GM18909 (cell line): ENCODE measurements around the gene CTRB2.
"Not testable (repeated sequence)": the region's sequence is repeated elsewhere in the genome, so short reads cannot be mapped to it uniquely, and the experiment has no call there.

Experiments used
- ATAC-seq: cut with Tn5 transposase; IDR thresholded peaks from one replicate; pipeline ENCODE4 v1.9.1; 2021; ENCODE audit warnings: mild to moderate bottlenecking; ENCODE audit not compliant: unreplicated experiment, poor library complexity

The CTRB2 gene

DNA sequence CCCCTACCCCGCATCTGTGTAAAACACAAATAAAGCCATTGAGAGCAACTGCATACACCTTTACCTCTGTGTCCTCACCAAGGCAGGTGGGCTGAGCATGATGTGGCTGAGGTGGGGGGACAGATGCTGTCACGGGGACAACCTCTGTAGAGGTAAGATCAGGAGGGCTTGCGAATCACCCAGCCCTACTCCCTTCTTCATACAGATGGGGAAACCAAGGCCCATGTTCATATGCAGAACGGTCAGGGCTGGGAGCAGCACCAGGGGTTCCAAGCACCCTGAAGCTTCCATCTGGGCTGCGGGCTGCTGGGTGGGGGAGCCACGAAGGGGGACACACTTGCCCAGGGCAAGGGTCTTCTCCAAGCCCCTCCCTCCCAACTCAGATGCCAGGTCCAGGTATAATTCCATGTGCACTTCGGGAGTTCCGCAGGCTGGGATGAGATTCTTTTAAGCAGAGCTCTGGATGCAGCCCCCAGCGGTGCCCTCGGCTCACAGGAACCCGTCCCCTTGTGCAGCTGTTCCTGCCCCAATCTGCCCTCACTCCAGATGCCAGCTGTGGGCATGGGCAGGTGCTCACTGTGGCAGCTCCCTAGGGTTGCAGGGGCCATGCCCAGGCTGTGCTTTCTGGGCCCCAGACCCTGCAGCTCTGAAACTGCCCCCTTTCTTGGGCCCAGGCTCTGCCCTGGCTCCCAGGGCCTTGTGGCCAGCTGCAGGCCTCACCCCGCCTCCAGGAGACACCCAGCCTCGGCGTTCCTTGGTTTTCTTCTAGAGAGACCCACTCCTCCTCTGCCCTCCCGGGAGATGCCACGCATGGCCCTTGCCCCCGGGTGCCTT is 21.4 kb upstream of the CTRB2 start:
- no peak for ATAC-seq

DNA sequence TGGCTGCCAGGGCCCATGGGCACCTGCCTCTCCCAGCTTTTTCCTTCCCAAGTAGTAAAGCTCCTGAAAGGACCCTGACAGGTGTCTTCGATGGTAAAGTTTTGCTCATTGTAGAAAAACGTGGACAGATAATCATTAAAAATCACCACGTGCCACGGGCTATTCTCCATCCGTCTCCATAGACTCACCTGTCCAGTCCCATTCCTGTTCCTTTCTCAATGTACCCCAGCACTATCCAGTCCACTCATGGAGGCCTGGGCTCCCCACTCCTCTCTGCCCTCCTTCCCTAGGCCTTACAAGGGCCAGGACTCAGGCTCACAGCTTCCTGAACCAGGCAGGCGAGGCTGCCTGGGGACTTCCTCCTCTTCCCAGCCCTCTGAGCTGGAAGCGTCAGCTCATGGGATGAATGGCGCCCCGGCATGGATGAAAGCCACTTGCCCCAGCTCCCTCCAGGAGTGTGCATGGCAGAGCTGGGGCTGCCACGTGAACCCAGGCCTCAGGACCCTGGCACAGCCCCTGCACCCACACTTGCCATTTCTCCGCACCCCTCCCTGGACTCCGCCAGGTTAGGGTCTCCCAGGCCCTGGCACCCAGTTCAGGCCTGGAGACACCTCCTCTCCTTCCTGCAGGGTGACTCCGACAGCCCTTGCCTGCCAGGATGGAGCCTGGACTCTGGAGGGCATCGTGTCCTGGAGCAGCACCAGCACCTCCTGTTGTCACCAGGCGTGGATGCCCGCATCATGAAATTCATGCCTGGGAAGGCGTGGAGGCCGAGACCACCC is 20.6 kb upstream of the CTRB2 start:
- no peak for ATAC-seq

DNA sequence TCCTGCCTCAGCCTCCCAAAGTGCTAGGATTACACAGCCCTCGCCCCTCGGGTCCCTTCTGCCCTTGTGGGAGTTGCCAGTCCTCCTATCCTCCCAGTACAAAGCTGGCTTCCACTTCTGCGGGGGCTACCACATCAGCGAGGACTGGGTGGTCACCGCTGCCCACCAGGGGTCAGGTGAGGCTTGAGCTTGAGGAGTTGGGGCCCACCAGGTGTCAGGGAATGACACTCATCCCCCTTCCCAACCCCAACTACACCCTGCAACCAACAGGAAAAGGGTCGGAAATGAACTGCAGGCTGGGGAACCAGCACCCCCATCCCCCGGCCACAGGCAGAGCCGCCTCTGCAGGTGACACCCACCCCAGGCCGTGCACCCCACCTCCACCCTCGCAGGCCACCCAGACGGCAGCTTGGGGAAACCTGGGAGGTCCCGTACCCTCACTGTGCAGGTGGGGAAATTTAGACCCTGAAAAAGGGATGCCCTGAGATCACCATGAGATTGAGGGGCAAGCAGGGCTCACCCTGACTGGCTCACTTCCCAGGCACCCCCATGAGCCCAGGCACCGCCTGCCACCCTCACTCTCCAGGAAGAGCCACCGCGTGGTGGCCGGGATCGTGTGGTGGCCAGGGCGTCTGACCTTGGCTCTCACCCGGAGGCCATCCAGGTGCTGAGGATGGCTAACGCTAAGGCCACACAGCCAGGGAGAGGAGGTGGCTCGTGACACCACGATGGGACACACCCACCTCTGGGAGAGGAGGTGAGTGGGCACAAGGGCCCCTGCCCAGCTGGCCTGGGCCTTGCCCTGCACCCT is 19.8 kb upstream of the CTRB2 start:
- no peak for ATAC-seq

DNA sequence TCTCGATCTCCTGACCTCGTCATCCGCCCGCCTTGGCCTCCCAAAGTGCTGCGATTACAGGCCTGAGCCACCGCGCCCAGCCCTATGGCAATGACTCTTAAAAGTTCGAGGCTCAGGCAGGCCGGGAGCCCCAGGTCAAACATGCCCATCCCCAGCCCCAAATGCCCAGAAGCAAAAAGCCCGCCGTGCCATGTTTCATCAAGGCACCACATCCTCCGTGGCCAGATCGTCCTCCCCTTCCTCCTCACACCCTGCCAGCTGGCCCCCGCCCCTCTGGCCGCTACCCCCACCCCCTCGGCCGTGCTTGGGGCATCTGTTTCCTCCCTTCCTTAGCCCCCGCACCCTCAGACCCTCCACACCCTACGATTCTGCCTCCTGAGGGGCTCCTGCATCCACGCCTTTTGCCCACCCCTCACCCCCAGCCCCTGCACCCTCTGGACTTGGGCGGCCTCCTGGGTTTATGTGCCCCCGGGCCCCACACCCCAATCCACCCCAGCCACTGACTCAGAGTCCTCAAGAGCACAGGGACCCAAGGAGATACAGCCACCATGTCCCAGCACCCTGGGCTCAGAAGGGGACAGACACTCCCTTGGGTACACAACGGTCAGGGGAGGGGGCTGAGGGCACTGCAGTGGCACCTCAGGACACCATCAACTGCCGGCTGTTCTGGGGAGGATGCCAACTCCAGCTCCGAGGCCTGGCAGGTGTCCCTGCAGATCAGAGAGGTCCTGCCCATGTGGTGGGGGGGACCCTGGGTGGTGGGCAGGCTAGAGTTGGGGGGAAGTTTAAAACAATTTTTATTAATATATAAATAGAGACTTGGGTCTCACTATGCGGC is 18.9 kb upstream of the CTRB2 start:
- no peak for ATAC-seq

DNA sequence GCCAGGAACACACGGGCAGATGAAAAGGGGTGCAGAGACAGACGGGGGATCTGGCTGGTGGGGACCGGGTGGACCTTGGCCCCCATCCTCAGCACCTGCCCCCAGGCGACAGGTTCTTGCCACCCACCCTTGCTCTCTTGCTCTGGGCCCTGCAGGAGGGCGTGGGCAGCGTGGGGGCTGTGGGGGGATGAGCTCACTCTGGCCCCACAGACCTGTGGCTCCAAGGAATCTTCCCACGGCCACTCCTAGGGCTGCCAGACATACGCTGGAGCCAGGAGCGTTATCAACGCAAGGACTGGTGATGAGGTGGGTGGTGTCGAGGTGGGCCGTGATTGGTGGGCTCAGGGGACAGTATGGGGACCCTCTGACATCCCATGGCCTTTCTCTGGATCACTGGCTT is 18.1 kb upstream of the CTRB2 start:
- ATAC-seq = no peak

DNA sequence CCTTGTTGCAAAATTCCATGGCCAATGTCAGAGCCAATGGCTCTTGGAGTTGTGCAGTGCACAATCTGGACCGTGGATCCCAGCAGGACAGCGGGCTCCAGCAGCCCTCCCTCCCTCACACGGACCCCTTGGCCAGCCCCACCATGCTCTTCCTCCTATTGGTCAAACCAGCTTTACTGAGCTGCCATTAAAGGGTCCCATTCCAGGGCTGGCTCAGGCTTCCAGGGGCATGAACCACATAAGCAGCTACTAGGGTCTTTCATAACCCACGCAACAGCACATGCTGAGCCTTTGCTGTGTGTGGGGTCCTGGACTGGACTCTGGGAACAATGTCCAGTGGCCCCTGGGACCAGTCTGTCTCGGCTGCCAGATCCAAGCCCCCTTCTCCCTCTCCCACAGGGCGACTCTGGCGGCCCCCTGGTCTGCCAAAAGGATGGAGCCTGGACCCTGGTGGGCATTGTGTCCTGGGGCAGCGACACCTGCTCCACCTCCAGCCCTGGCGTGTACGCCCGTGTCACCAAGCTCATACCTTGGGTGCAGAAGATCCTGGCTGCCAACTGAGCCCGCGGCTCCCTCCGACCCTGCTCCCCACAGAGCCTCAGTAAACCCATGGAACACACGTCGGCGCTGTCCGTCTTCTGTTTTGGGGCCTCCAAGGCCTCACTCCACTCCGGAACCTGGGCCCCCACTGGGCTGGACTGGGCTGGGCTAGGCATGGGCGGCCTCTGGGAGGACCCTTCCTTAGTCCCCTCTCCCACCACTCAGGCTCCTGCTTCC is 17.5 kb upstream of the CTRB2 start:
- ATAC-seq = no peak

DNA sequence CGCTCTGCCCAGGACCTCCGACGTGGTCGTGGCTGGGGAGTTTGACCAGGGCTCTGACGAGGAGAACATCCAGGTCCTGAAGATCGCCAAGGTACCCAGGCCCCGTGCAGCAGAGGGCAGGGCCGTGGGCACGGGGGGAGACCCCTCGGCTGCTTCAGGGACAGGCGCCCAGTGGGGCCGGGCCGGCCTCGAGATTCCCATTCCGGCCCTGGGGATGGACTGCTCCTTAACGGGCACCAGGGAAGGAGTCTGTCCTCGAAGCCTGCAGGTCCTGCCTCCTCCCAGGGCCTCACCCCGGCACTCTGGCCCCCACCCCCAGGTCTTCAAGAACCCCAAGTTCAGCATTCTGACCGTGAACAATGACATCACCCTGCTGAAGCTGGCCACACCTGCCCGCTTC is 16.2 kb upstream of the CTRB2 start:
- not testable (repeated sequence) for ATAC-seq

DNA sequence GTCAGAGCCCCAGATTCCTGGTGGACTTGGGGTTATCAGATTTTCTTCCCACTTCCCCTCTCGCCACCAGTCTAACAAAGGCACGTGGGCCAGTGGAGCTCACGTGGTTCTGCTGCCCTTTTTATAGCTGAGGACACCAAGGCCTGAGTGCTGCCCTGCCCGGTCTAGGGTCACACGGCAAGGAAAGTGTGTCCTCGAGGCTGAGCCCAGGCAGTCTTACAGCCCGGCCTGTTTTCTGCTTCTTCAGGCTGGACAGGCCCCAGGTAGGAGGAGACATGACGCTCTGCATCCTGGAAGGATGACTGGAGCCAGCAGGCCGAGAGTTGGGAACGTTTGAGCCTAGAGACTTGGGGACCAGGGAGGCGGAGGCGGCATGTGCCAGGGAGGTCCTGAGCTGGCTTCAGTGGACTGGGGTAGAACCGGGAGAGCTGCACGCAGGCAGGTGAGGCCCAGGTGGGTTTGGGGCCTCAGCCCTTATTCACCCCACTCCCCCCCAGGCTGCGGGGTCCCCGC is 15.4 kb upstream of the CTRB2 start:
- ATAC-seq = no peak

DNA sequence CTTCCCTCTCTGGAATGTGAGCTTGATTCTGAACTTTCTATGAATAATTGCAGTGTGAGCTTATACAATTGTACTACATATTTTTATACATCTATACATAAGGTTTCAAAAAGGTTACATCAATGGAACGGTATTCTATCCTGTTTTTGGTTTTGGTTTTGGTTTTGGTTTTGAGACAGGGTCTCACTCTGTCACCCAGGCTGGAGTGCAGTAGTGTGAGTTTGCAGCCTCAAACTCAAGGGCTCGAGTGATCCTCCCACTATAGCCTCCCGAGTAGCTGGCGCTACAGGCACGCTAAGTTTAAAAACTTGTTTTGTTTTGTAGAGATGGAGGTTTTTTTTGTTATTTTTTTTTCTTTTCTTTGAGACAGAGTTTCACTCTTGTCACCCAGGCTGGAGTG is 12.9 kb upstream of the CTRB2 start:
- ATAC-seq = no peak

DNA sequence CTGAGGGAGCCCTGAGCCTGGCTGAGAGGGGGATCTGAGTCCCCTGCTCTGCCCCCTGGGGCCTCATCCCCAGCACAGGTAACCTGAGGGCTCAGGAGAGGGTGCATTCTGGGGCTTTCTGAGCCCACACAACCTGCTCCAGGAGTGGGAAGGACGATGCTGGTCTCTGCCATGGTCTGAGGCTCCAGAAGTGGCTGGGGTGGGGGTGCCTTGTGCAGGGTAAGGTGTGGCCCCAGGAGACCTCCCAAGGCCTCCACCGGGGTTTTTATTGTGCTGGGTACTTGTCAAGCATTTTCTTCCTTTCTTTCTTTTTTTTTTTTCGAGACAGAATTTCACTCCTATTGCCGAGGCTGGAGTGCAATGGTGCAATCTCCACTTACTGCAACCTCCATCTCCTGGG is 12.1 kb upstream of the CTRB2 start:
- ATAC-seq = no peak

DNA sequence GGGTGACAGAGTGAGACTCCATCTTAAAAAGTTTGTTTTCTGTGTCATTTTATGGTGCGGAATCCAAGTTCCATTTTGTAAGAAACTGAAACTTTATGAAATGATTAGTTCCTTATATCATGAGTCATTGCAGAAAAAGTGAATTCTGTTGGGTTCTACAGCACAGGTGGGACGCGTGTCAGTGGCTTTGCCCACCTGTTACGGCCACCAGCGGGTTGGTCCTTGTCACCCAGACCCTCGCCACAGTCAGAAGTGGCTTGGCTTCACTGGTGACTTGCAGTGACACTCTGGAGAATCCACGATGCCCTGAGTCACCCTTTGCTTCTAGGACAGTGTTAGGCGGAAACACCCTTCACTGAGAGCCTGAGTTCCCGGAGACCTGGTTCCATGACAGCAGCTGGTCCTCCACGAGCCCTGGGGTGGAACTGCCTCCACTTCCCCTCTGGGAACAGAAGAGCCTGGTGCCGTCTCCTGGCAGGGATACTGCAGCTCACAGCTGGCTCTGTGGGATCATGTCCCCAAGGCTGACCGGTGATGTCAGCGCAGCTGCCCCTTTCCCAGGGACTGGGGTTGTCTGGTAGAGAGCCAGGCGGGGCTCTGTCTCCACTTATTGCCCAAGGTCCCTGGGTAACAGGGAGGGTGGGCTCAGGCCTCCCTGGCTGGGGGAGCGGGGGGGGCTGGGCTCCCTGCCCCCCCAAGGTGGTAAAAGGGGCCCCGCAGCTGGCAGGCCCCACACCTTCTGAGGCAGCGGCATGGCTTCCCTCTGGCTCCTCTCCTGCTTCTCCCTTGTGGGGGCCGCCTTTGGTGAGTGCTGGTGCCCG is 11.5 kb upstream of the CTRB2 start, which contains the start of gene CTRB1:
Gene CTRB1 (plus strand): TSS at position 733 of the 821 bp plus-strand sequence. CDS start 20 bp downstream, at position 753.
- ATAC-seq = peak; percentile 77

DNA sequence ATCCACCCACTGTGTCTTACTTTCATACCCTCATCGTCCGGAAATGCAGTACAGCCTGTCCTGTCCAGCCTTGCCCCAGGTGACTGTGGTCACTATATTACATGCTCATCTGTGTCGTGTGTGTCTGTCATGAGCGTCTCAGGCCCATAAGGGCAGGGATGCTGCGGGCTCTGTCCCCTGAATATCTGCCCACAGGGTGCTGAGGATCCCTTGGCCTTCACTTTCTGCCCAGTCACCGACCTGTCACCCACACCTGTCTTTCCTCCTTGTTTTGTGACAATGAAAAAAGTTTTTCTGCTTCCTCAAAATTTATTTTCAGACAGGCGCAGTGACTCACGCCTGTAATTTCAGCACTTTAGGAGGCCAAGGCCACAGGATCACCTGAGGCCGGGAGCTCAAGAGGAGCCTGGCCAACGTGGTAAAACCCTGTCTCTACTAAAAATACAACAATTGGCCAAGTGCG is 10.5 kb upstream of the CTRB2 start:
- ATAC-seq = no peak

DNA sequence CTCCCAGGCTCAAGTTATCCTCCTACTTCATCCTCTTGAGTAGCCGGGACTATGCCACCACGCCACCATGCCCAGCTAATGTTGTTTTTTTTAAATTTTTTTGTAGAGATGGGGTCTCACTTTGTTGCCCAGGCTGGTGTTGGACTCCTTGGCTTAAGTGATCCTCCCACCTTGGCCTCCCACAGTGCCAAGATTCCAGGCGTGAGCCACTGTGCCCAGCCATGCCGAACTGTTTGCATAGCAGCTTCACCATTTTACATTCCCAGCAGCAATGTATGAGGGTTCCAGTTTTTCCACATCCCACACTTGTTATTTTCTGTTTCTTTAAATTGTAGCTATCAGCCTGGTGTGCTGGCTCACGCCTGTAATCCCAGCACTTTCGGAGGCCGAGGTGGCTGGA is 9.6 kb upstream of the CTRB2 start:
- ATAC-seq = no peak

DNA sequence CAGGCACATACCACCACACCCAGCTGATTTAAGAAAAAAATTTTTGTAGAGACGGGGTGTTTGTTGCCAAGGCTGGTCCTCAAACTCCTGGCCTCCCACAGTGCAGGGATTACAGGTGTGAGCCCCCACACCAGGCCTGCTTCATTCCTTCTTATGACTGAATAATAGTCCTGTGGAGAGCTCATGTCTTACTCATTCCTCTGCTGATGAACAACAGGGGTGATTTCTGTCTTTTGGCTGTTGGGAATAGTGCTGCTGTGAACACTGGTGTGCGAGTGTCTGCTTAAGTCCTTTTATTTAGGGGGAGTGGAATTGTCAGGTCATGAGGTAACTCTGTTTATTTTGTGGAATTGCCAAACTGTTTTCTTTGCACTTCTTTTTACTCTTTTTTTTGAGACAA is 9.2 kb upstream of the CTRB2 start:
- no peak for ATAC-seq

DNA sequence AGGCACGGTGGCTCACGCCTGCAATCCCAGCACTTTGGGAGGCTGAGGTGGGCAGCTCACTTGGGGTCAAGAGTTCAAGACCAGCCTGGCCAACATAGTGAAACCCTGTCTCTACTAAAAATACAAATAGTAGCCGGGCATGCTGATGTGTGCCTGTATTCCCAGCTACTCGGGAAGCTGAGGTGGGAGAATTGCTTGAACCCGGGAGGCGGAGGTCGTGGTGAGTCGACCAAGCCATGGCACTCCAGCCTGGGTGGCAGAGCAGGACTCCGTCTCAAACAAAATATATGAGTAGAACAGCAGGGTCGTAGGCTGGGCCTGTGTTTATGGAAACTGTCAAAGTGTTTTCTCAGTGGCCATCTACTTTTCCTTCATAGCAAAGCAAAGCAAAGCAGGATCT is 4.3 kb upstream of the CTRB2 start:
- ATAC-seq = not testable (repeated sequence)

DNA sequence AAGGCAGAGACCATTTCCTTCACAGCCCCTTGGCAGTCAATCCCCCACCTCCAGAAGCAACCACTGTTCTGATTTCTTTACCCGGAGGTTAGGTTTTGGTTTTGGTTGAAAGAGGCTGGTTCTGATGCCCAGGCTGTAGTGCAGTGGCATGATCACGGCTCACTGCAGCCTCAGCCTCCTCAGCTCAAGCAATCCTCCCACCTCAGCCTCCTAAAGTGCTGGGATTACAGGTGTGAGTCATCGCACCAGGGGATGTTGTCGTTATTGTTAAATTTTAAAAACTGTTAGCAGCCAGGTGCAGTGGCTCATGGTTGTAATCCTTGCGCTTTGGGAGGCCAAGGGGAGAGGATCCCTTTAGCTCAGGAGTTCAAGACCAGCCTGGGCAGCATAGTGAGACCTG is 3.0 kb upstream of the CTRB2 start:
- ATAC-seq = no peak

DNA sequence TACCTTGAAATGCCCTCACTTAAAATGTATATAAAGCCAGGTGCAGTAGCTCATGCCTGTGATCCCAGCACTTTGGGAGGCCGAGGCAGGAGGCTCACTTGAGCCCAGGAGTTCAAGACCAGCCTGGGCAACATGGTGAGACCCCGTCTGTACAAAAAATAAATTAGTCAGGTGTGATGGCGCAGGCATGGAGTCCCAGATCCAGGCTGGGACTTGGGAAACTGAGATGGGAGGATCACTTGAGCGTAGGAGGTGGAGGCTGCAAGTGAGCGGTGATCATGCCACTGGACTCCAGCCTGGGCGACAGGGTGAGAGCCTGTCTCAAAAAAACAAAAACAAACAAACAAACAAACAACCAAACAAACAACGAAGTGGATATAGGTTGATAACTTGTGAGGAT is 2.6 kb upstream of the CTRB2 start:
- ATAC-seq = not testable (repeated sequence)
